Measurements from ENCODE around the gene SSUH2. TPM values are rescaled to one million over a fixed set of nuclear protein-coding genes. Genes with fewer than 3 reads are reported as not detected.
"Not testable (repeated sequence)": the region's sequence is repeated elsewhere in the genome, so short reads cannot be mapped to it uniquely, and the experiment has no call there.

The SSUH2 gene
- total and polyA plus RNA-seq, 4 donors: 0.15 to 15.7 (median 0.63) TPM

GRCh38 chr3:8581806-8582445 lies 62.7 kb downstream of the SSUH2 start:
- Histone ChIP-seq H3K27me3 (ENCODE audit: control insufficient read depth in 1 of 2, insufficient read depth in 2 of 2, low read length in 1 of 2) (no peaks in the 10 kb centered on the region), H3K36me3 (ENCODE audit: control insufficient read depth in 1 of 2, insufficient read depth in 2 of 2, low read length in 1 of 2) (no peaks in the 10 kb centered on the region), H3K4me1 (ENCODE audit: control insufficient read depth in 1 of 2, insufficient read depth in 2 of 2, low read length in 2 of 2) (no peaks in the 10 kb centered on the region), H3K4me3 (ENCODE audit: low read length in 2 of 2) (no peak overlapping the region), H3K27ac (ENCODE audit: low read depth in 1 of 2, low read length in 2 of 2) (no peak overlapping the region), H3K9me3 (ENCODE audit: control insufficient read depth, low read length) (no peaks in the 10 kb centered on the region)
- WGBS, 2 donors: 90% methylated on average over 6 of the region's 6 CpGs
- DNase-seq (no peak), ATAC-seq (ENCODE audit: low FRiP score) (no peak)
- intact Hi-C loops (cut with DNase I): no loop called here

GRCh38 chr3:8581373-8581772 lies 63.2 kb downstream of the SSUH2 start:
- H3K4me3 ChIP-seq (ENCODE audit: low read length in 2 of 2): no peak overlapping the region
- no peaks in the 10 kb centered on the region for H3K36me3 ChIP-seq (ENCODE audit: control insufficient read depth in 1 of 2, insufficient read depth in 2 of 2, low read length in 1 of 2)
- 93% methylated on average over 3 of the region's 3 CpGs for WGBS, 2 donors
- H3K4me1 ChIP-seq (ENCODE audit: control insufficient read depth in 1 of 2, insufficient read depth in 2 of 2, low read length in 2 of 2): peaks cover 0 to 3% of the 10 kb centered on the region in 2 donors
- no peaks in the 10 kb centered on the region for H3K9me3 ChIP-seq (ENCODE audit: control insufficient read depth, low read length)
- ATAC-seq (ENCODE audit: low FRiP score) (no peak), DNase-seq (no peak)
- H3K27ac ChIP-seq (ENCODE audit: low read depth in 1 of 2, low read length in 2 of 2): peak overlapping the region in 1 of 2 donors; percentile 30
- no peaks in the 10 kb centered on the region for H3K27me3 ChIP-seq (ENCODE audit: control insufficient read depth in 1 of 2, insufficient read depth in 2 of 2, low read length in 1 of 2)
- intact Hi-C loops (cut with DNase I): no loop called here

- H3K27me3 ChIP-seq (ENCODE audit: control insufficient read depth in 1 of 2, insufficient read depth in 2 of 2, low read length in 1 of 2); H3K9me3 ChIP-seq (ENCODE audit: control insufficient read depth, low read length); H3K4me3 ChIP-seq (ENCODE audit: low read length in 2 of 2); H3K36me3 ChIP-seq (ENCODE audit: control insufficient read depth in 1 of 2, insufficient read depth in 2 of 2, low read length in 1 of 2); intact Hi-C loops (cut with DNase I); H3K4me1 ChIP-seq (ENCODE audit: control insufficient read depth in 1 of 2, insufficient read depth in 2 of 2, low read length in 2 of 2); DNase-seq; ATAC-seq (ENCODE audit: low FRiP score): not testable (repeated sequence)
- peak overlapping the region in 1 of 2 donors; percentile 8 for H3K27ac ChIP-seq (ENCODE audit: low read depth in 1 of 2, low read length in 2 of 2)
- 53 to 65% methylated on average over 5 of the region's 5 CpGs for whole genome bisulfite sequencing, 2 donors
These were observed 64.2 kb downstream of the SSUH2 start for GRCh38 chr3:8580434-8580833.

GRCh38 chr3:8579943-8580342 lies 64.7 kb downstream of the SSUH2 start:
- Histone ChIP-seq H3K36me3 (ENCODE audit: control insufficient read depth in 1 of 2, insufficient read depth in 2 of 2, low read length in 1 of 2) (peaks cover 2 to 3% of the 10 kb centered on the region in 2 donors), H3K4me3 (ENCODE audit: low read length in 2 of 2) (no peak overlapping the region), H3K27me3 (ENCODE audit: control insufficient read depth in 1 of 2, insufficient read depth in 2 of 2, low read length in 1 of 2) (no peaks in the 10 kb centered on the region), H3K4me1 (ENCODE audit: control insufficient read depth in 1 of 2, insufficient read depth in 2 of 2, low read length in 2 of 2) (peaks cover 4% of the 10 kb centered on the region in 2 donors), H3K9me3 (ENCODE audit: control insufficient read depth, low read length) (no peaks in the 10 kb centered on the region), H3K27ac (ENCODE audit: low read depth in 1 of 2, low read length in 2 of 2) (peak overlapping the region in 1 of 2 donors; percentile 65)
- WGBS, 2 donors: 84 to 86% methylated on average over 5 of the region's 5 CpGs
- intact Hi-C loops (cut with DNase I): no loop called here
- ATAC-seq (ENCODE audit: low FRiP score): no peak
- no peak for DNase-seq

GRCh38 chr3:8579096-8579495 lies 65.5 kb downstream of the SSUH2 start:
- Histone ChIP-seq H3K9me3 (ENCODE audit: control insufficient read depth, low read length) (no peaks in the 10 kb centered on the region), H3K27ac (ENCODE audit: low read depth in 1 of 2, low read length in 2 of 2) (peak overlapping the region; percentile 52 to 69), H3K27me3 (ENCODE audit: control insufficient read depth in 1 of 2, insufficient read depth in 2 of 2, low read length in 1 of 2) (no peaks in the 10 kb centered on the region), H3K4me3 (ENCODE audit: low read length in 2 of 2) (no peak overlapping the region), H3K4me1 (ENCODE audit: control insufficient read depth in 1 of 2, insufficient read depth in 2 of 2, low read length in 2 of 2) (peaks cover 4 to 6% of the 10 kb centered on the region in 2 donors), H3K36me3 (ENCODE audit: control insufficient read depth in 1 of 2, insufficient read depth in 2 of 2, low read length in 1 of 2) (peaks cover 3% of the 10 kb centered on the region in 2 donors)
- intact Hi-C loops (cut with DNase I): no loop called here
- DNase-seq (no peak), ATAC-seq (ENCODE audit: low FRiP score) (no peak)
- 60 to 62% methylated on average over 5 of the region's 5 CpGs for WGBS, 2 donors

GRCh38 chr3:8578282-8578681 lies 66.3 kb downstream of the SSUH2 start:
- ATAC-seq (ENCODE audit: low FRiP score) (no peak), DNase-seq (no peak)
- no peaks in the 10 kb centered on the region for H3K9me3 ChIP-seq (ENCODE audit: control insufficient read depth, low read length)
- no peaks in the 10 kb centered on the region for H3K27me3 ChIP-seq (ENCODE audit: control insufficient read depth in 1 of 2, insufficient read depth in 2 of 2, low read length in 1 of 2)
- 3 to 9% methylated on average over 4 of the region's 4 CpGs for WGBS, 2 donors
- intact Hi-C loops (cut with DNase I): no loop called here
- H3K27ac ChIP-seq (ENCODE audit: low read depth in 1 of 2, low read length in 2 of 2): peak overlapping the region in 1 of 2 donors; percentile 69
- no peak overlapping the region for H3K4me3 ChIP-seq (ENCODE audit: low read length in 2 of 2)
- H3K4me1 ChIP-seq (ENCODE audit: control insufficient read depth in 1 of 2, insufficient read depth in 2 of 2, low read length in 2 of 2): peaks cover 4 to 9% of the 10 kb centered on the region in 2 donors
- peaks cover 3 to 5% of the 10 kb centered on the region in 2 donors for H3K36me3 ChIP-seq (ENCODE audit: control insufficient read depth in 1 of 2, insufficient read depth in 2 of 2, low read length in 1 of 2)

GRCh38 chr3:8576841-8577571 lies 67.6 kb downstream of the SSUH2 start:
- H3K4me3 ChIP-seq (ENCODE audit: low read length in 2 of 2): no peak overlapping the region
- peaks cover 4 to 9% of the 10 kb centered on the region in 2 donors for H3K4me1 ChIP-seq (ENCODE audit: control insufficient read depth in 1 of 2, insufficient read depth in 2 of 2, low read length in 2 of 2)
- DNase-seq: no peak
- peak overlapping the region; percentile 9 to 47 for H3K27ac ChIP-seq (ENCODE audit: low read depth in 1 of 2, low read length in 2 of 2)
- no peaks in the 10 kb centered on the region for H3K27me3 ChIP-seq (ENCODE audit: control insufficient read depth in 1 of 2, insufficient read depth in 2 of 2, low read length in 1 of 2)
- WGBS, 2 donors: 35 to 49% methylated on average over 5 of the region's 5 CpGs
- ATAC-seq (ENCODE audit: low FRiP score): no peak
- intact Hi-C loops (cut with DNase I): no loop called here
- peaks cover 6 to 7% of the 10 kb centered on the region in 2 donors for H3K36me3 ChIP-seq (ENCODE audit: control insufficient read depth in 1 of 2, insufficient read depth in 2 of 2, low read length in 1 of 2)
- no peaks in the 10 kb centered on the region for H3K9me3 ChIP-seq (ENCODE audit: control insufficient read depth, low read length)

GRCh38 chr3:8576436-8576835 lies 68.2 kb downstream of the SSUH2 start:
- DNase-seq (no peak), ATAC-seq (ENCODE audit: low FRiP score) (no peak)
- Histone ChIP-seq H3K4me1 (ENCODE audit: control insufficient read depth in 1 of 2, insufficient read depth in 2 of 2, low read length in 2 of 2) (peaks cover 4 to 9% of the 10 kb centered on the region in 2 donors), H3K27ac (ENCODE audit: low read depth in 1 of 2, low read length in 2 of 2) (peak overlapping the region; percentile 9 to 47), H3K4me3 (ENCODE audit: low read length in 2 of 2) (no peak overlapping the region), H3K27me3 (ENCODE audit: control insufficient read depth in 1 of 2, insufficient read depth in 2 of 2, low read length in 1 of 2) (no peaks in the 10 kb centered on the region), H3K9me3 (ENCODE audit: control insufficient read depth, low read length) (no peaks in the 10 kb centered on the region), H3K36me3 (ENCODE audit: control insufficient read depth in 1 of 2, insufficient read depth in 2 of 2, low read length in 1 of 2) (peaks cover 6 to 7% of the 10 kb centered on the region in 2 donors)
- intact Hi-C loops (cut with DNase I): no loop called here
- 88 to 89% methylated on average over 6 of the region's 6 CpGs for WGBS, 2 donors
